ENCODE measurements around the gene ARHGAP21. TPM values are rescaled to one million over a fixed set of nuclear protein-coding genes. Genes with fewer than 3 reads are reported as not detected.
A peak's percentile ranks its signal among the peaks of the same experiment; 100 is the strongest.

ARHGAP21 gene
- total RNA-seq, 4 donors from 2014 or later = 104 to 128 (median 114) TPM

DNA sequence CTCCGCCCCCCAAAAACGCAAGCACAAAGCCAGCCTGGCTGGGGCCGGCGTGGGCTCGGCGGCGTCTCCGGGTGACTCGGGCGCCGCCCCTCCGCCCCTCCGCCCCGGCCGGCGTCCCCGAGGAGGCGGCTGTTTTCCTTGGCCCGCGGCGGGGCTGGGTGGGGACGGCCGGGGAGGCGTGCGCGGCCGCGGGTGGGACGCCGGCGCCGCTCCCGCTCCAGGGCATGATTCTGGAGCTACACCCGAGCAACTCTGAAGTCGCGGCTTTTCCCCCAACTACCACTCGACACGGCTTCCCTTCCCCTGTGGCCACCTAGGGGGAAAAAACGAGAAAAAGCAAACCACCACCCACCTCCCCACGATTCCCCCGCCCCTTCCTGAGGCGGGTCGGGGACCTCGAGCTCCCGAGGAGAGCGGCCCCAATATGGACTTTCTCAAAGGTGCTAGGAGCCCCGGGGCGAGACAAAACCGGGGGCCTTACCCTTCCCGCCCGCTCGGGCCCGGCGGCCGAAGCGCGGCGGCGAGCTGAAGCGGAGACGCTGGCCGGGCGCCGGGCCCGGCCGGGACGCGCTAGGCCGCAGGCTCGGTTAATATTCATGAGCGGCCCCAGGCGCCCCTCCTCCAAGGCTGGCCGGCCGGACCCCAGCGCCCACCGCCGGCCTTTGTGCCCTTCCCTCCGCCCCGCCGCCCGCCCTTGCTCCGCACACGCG is 856 bp downstream of the ARHGAP21 start:
- DNase-seq (ENCODE audit: low spot score) (no peak), ATAC-seq (ENCODE audit: low FRiP score) (peak; percentile 50)
- TF ChIP-seq CTCF (IDR thresholded peaks at IDR 0.05) = no peak

DNA sequence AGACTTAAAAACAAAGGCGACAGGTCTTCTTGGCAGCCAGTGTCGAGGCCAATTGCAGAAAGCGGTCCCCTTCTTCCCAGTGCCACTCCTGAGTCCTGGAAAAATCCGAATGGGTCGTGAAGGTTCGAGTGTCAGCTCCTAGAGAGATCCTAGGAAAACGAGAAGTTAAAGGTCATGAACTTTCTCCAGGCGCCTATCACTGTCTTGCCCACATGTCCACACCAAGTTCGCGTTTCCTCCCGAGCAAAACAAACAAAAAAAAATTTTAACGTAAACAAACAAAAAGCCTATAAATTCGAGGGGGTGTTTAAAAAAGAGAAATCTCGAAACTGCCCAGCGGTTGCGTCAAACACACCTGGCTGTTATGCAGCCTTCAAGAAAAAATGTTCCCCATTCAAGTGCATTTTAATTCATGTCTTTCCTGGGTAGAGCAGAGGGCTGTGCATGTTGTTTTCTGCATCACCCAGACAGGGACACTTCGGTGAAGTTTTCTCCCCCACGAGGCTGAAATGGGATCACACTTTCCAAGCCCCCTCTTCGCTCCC is 1.5 kb downstream of the ARHGAP21 start:
- ATAC-seq (ENCODE audit: low FRiP score) = no peak
- no peak for TF ChIP-seq CTCF (IDR thresholded peaks at IDR 0.05)
- DNase-seq (ENCODE audit: low spot score) = no peak

GRCh38 chr10:24721229-24722106 is 2.2 kb downstream of the ARHGAP21 start:
- TF ChIP-seq CTCF (IDR thresholded peaks at IDR 0.05) = no peak
- no peak for ATAC-seq (ENCODE audit: low FRiP score)
- no peak for DNase-seq (ENCODE audit: low spot score)

- DNase-seq (ENCODE audit: low spot score) = no peak
- ATAC-seq (ENCODE audit: low FRiP score) = no peak
- no peak for TF ChIP-seq CTCF (IDR thresholded peaks at IDR 0.05)
Measured at GRCh38 chr10:24720096-24720495, 3.6 kb downstream of the ARHGAP21 start.

- DNase-seq (ENCODE audit: low spot score) (no peak), ATAC-seq (ENCODE audit: low FRiP score) (no peak)
- TF ChIP-seq CTCF (IDR thresholded peaks at IDR 0.05) = no peak
Measured at GRCh38 chr10:24718031-24718855, 5.4 kb downstream of the ARHGAP21 start.

GRCh38 chr10:24716295-24716694 is 7.4 kb downstream of the ARHGAP21 start:
- no peak for TF ChIP-seq CTCF (IDR thresholded peaks at IDR 0.05)
- no peak for DNase-seq (ENCODE audit: low spot score)
- no peak for ATAC-seq (ENCODE audit: low FRiP score)

Data from omental fat pad (tissue), 4 donors.